Measurements from ENCODE around the gene ELP4.

ELP4 gene

GRCh38 chr11:31788085-31788484 is 278.5 kb downstream of the ELP4 start:
- DNase-seq: no peak
- ChIA-PET POLR2A (no interaction called here), CTCF (no interaction called here)
- peaks cover 0 to 14% (median 8%) of the 10 kb centered on the region in 5 experiments for H3K27me3 ChIP-seq (replicated peaks in 2 of 5; ENCODE audit: control insufficient read depth in 4 of 5, insufficient read depth in 5 of 5, low read length in 4 of 5)
- no peaks in the 10 kb centered on the region for H3K4me1 ChIP-seq (ENCODE audit: control extremely low read depth in 1 of 4, control insufficient read depth in 4 of 4, insufficient read depth in 4 of 4, low read length in 3 of 4)
- H3K4me3 ChIP-seq (ENCODE audit: control insufficient read depth in 1 of 7, extremely low read depth in 1 of 7, insufficient read depth in 4 of 7, low read depth in 2 of 7, low read length in 6 of 7): no peak overlapping the region
- WGBS (ENCODE audit: insufficient coverage): no CpG with 5 or more reads among the region's 3 CpGs
- H3K27ac ChIP-seq (ENCODE audit: insufficient read depth in 1 of 2, low read depth in 1 of 2, low read length in 2 of 2, poor library complexity in 1 of 2, severe bottlenecking in 2 of 2): no peak overlapping the region
- no peaks in the 10 kb centered on the region for H3K9me3 ChIP-seq (ENCODE audit: control extremely low read depth in 1 of 5, control insufficient read depth in 4 of 5, insufficient read depth in 2 of 5, low read depth in 1 of 5, low read length in 4 of 5)
- no peaks in the 10 kb centered on the region for H3K36me3 ChIP-seq (ENCODE audit: control insufficient read depth in 4 of 4, insufficient read depth in 4 of 4, low read length in 3 of 4)

GRCh38 chr11:31790649-31791048 is 281.1 kb downstream of the ELP4 start:
- no peak for DNase-seq
- Histone ChIP-seq H3K4me1 (ENCODE audit: control extremely low read depth in 1 of 4, control insufficient read depth in 4 of 4, insufficient read depth in 4 of 4, low read length in 3 of 4) (no peaks in the 10 kb centered on the region), H3K27me3 (replicated peaks in 2 of 5; ENCODE audit: control insufficient read depth in 4 of 5, insufficient read depth in 5 of 5, low read length in 4 of 5) (peaks cover 8 to 40% (median 15%) of the 10 kb centered on the region in 5 experiments), H3K27ac (ENCODE audit: insufficient read depth in 1 of 2, low read depth in 1 of 2, low read length in 2 of 2, poor library complexity in 1 of 2, severe bottlenecking in 2 of 2) (no peak overlapping the region), H3K9me3 (ENCODE audit: control extremely low read depth in 1 of 5, control insufficient read depth in 4 of 5, insufficient read depth in 2 of 5, low read depth in 1 of 5, low read length in 4 of 5) (no peaks in the 10 kb centered on the region), H3K36me3 (ENCODE audit: control insufficient read depth in 4 of 4, insufficient read depth in 4 of 4, low read length in 3 of 4) (no peaks in the 10 kb centered on the region), H3K4me3 (ENCODE audit: control insufficient read depth in 1 of 7, extremely low read depth in 1 of 7, insufficient read depth in 4 of 7, low read depth in 2 of 7, low read length in 6 of 7) (no peak overlapping the region)
- ChIA-PET CTCF (no interaction called here), POLR2A (no interaction called here)
- 91% methylated on average over 3 of the region's 7 CpGs for WGBS (ENCODE audit: insufficient coverage)

- Histone ChIP-seq H3K4me1 (ENCODE audit: control extremely low read depth in 1 of 4, control insufficient read depth in 4 of 4, insufficient read depth in 4 of 4, low read length in 3 of 4) (no peaks in the 10 kb centered on the region), H3K27ac (ENCODE audit: insufficient read depth in 1 of 2, low read depth in 1 of 2, low read length in 2 of 2, poor library complexity in 1 of 2, severe bottlenecking in 2 of 2) (no peak overlapping the region), H3K36me3 (ENCODE audit: control insufficient read depth in 4 of 4, insufficient read depth in 4 of 4, low read length in 3 of 4) (no peaks in the 10 kb centered on the region), H3K4me3 (ENCODE audit: control insufficient read depth in 1 of 7, extremely low read depth in 1 of 7, insufficient read depth in 4 of 7, low read depth in 2 of 7, low read length in 6 of 7) (no peak overlapping the region), H3K9me3 (ENCODE audit: control extremely low read depth in 1 of 5, control insufficient read depth in 4 of 5, insufficient read depth in 2 of 5, low read depth in 1 of 5, low read length in 4 of 5) (no peaks in the 10 kb centered on the region), H3K27me3 (replicated peaks in 2 of 5; ENCODE audit: control insufficient read depth in 4 of 5, insufficient read depth in 5 of 5, low read length in 4 of 5) (peaks cover 15 to 54% (median 20%) of the 10 kb centered on the region in 5 experiments)
- CTCF ChIA-PET: no interaction called here
- POLR2A ChIA-PET: no interaction called here
- no peak for DNase-seq
- 100% methylated on average over 1 of the region's 2 CpGs for WGBS (ENCODE audit: insufficient coverage)
Observed at GRCh38 chr11:31792036-31792435, 282.5 kb downstream of the ELP4 start.

- Histone ChIP-seq H3K27ac (ENCODE audit: insufficient read depth in 1 of 2, low read depth in 1 of 2, low read length in 2 of 2, poor library complexity in 1 of 2, severe bottlenecking in 2 of 2) (no peak overlapping the region), H3K4me1 (ENCODE audit: control extremely low read depth in 1 of 4, control insufficient read depth in 4 of 4, insufficient read depth in 4 of 4, low read length in 3 of 4) (no peaks in the 10 kb centered on the region), H3K27me3 (replicated peaks in 2 of 5; ENCODE audit: control insufficient read depth in 4 of 5, insufficient read depth in 5 of 5, low read length in 4 of 5) (peaks cover 16 to 58% (median 21%) of the 10 kb centered on the region in 5 experiments), H3K4me3 (ENCODE audit: control insufficient read depth in 1 of 7, extremely low read depth in 1 of 7, insufficient read depth in 4 of 7, low read depth in 2 of 7, low read length in 6 of 7) (no peak overlapping the region), H3K36me3 (ENCODE audit: control insufficient read depth in 4 of 4, insufficient read depth in 4 of 4, low read length in 3 of 4) (no peaks in the 10 kb centered on the region), H3K9me3 (ENCODE audit: control extremely low read depth in 1 of 5, control insufficient read depth in 4 of 5, insufficient read depth in 2 of 5, low read depth in 1 of 5, low read length in 4 of 5) (no peaks in the 10 kb centered on the region)
- DNase-seq: no peak
- CTCF ChIA-PET: no interaction called here
- WGBS (ENCODE audit: insufficient coverage): no CpG with 5 or more reads among the region's 2 CpGs
- POLR2A ChIA-PET: no interaction called here
Observed at GRCh38 chr11:31792456-31792855, 282.9 kb downstream of the ELP4 start.

- no peaks in the 10 kb centered on the region for H3K9me3 ChIP-seq (ENCODE audit: control extremely low read depth in 1 of 5, control insufficient read depth in 4 of 5, insufficient read depth in 2 of 5, low read depth in 1 of 5, low read length in 4 of 5)
- ChIA-PET POLR2A (no interaction called here), CTCF (no interaction called here)
- peaks cover 16 to 66% (median 25%) of the 10 kb centered on the region in 5 experiments for H3K27me3 ChIP-seq (replicated peaks in 2 of 5; ENCODE audit: control insufficient read depth in 4 of 5, insufficient read depth in 5 of 5, low read length in 4 of 5)
- H3K4me1 ChIP-seq (ENCODE audit: control extremely low read depth in 1 of 4, control insufficient read depth in 4 of 4, insufficient read depth in 4 of 4, low read length in 3 of 4): peaks cover 0 to 1% (median under 1%) of the 10 kb centered on the region in 4 experiments
- WGBS (ENCODE audit: insufficient coverage): 91% methylated on average over 8 of the region's 10 CpGs
- H3K27ac ChIP-seq (ENCODE audit: insufficient read depth in 1 of 2, low read depth in 1 of 2, low read length in 2 of 2, poor library complexity in 1 of 2, severe bottlenecking in 2 of 2): no peak overlapping the region
- no peak overlapping the region for H3K4me3 ChIP-seq (ENCODE audit: control insufficient read depth in 1 of 7, extremely low read depth in 1 of 7, insufficient read depth in 4 of 7, low read depth in 2 of 7, low read length in 6 of 7)
- no peaks in the 10 kb centered on the region for H3K36me3 ChIP-seq (ENCODE audit: control insufficient read depth in 4 of 4, insufficient read depth in 4 of 4, low read length in 3 of 4)
- no peak for DNase-seq
Observed at GRCh38 chr11:31793264-31793663, 283.7 kb downstream of the ELP4 start.

GRCh38 chr11:31794548-31794947 is 285.0 kb downstream of the ELP4 start:
- H3K9me3 ChIP-seq (ENCODE audit: control extremely low read depth in 1 of 5, control insufficient read depth in 4 of 5, insufficient read depth in 2 of 5, low read depth in 1 of 5, low read length in 4 of 5): peaks cover 0 to 5% (median 0%) of the 10 kb centered on the region in 5 experiments
- DNase-seq: peak in 1 of 3 donors; percentile 1
- 53% methylated on average over 2 of the region's 4 CpGs for WGBS (ENCODE audit: insufficient coverage)
- H3K4me1 ChIP-seq (ENCODE audit: control extremely low read depth in 1 of 4, control insufficient read depth in 4 of 4, insufficient read depth in 4 of 4, low read length in 3 of 4): peaks cover 0 to 14% (median 11%) of the 10 kb centered on the region in 4 experiments
- H3K4me3 ChIP-seq (ENCODE audit: control insufficient read depth in 1 of 7, extremely low read depth in 1 of 7, insufficient read depth in 4 of 7, low read depth in 2 of 7, low read length in 6 of 7): no peak overlapping the region
- no peak overlapping the region for H3K27ac ChIP-seq (ENCODE audit: insufficient read depth in 1 of 2, low read depth in 1 of 2, low read length in 2 of 2, poor library complexity in 1 of 2, severe bottlenecking in 2 of 2)
- H3K36me3 ChIP-seq (ENCODE audit: control insufficient read depth in 4 of 4, insufficient read depth in 4 of 4, low read length in 3 of 4): no peaks in the 10 kb centered on the region
- ChIA-PET CTCF (no interaction called here), POLR2A (no interaction called here)
- H3K27me3 ChIP-seq (replicated peaks in 2 of 5; ENCODE audit: control insufficient read depth in 4 of 5, insufficient read depth in 5 of 5, low read length in 4 of 5): peaks cover 14 to 77% (median 35%) of the 10 kb centered on the region in 5 experiments

GRCh38 chr11:31795706-31796498 is 286.3 kb downstream of the ELP4 start:
- Histone ChIP-seq H3K4me3 (ENCODE audit: control insufficient read depth in 1 of 7, extremely low read depth in 1 of 7, insufficient read depth in 4 of 7, low read depth in 2 of 7, low read length in 6 of 7) (no peak overlapping the region), H3K9me3 (ENCODE audit: control extremely low read depth in 1 of 5, control insufficient read depth in 4 of 5, insufficient read depth in 2 of 5, low read depth in 1 of 5, low read length in 4 of 5) (peaks cover 0 to 5% (median 0%) of the 10 kb centered on the region in 5 experiments), H3K27ac (ENCODE audit: insufficient read depth in 1 of 2, low read depth in 1 of 2, low read length in 2 of 2, poor library complexity in 1 of 2, severe bottlenecking in 2 of 2) (no peak overlapping the region), H3K4me1 (ENCODE audit: control extremely low read depth in 1 of 4, control insufficient read depth in 4 of 4, insufficient read depth in 4 of 4, low read length in 3 of 4) (peaks cover 0 to 14% (median 11%) of the 10 kb centered on the region in 4 experiments), H3K36me3 (ENCODE audit: control insufficient read depth in 4 of 4, insufficient read depth in 4 of 4, low read length in 3 of 4) (no peaks in the 10 kb centered on the region), H3K27me3 (replicated peaks in 2 of 5; ENCODE audit: control insufficient read depth in 4 of 5, insufficient read depth in 5 of 5, low read length in 4 of 5) (peaks cover 25 to 85% (median 46%) of the 10 kb centered on the region in 5 experiments)
- 47% methylated on average over 17 of the region's 22 CpGs for WGBS (ENCODE audit: insufficient coverage)
- no peak for DNase-seq
- ChIA-PET POLR2A (no interaction called here), CTCF (no interaction called here)
